Measurements from ENCODE around the gene CPLANE2. TPM values are rescaled to one million over a fixed set of nuclear protein-coding genes. Genes with fewer than 3 reads are reported as not detected.

The CPLANE2 gene
- total RNA-seq, 2 experiments from 2014 or later = 11.6 to 15.4 TPM

DNA sequence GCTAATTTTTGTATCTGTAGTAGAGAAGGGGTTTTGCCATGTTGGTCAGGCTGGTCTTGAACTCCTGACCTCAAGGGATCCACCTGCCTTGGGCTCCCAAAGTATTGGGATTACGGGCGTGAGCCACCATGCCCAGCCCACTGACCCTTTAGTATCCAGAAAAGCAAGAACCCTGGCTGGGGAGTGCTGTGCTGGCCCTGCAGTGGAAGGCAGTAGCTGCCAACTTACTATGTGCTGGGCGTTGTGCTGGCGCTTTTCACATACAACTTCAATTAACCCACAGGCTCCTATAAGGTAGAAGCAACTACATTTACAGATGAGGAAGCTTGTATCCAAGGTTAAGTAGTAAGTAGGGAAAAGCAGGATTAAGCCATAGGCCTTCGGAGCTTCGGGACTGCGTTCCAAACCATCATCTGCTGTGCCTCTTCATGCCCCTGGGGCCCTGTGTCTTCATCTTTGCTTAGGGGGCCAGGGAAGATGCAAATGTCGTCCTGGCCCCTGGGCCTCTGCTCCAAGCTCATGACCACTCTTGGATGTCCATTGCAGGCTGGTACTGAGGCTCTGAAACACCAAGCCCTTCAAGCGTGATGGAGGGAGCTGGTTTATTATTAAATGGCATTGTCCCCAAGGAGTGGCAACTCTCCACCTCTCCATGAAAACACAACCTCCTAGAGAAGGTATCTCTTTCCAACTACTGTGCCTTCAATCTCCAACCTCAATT lies 8.7 kb upstream of the CPLANE2 start:
- no peaks in the 10 kb centered on the region for H3K9me2 ChIP-seq (ENCODE audit: insufficient read depth, low read length)
- CTCF ChIA-PET (ENCODE audit: unreplicated experiment) = no interaction called here
- no peak for DNase-seq (ENCODE audit: low spot score)
- no TSS peak for BruUV-seq (replicated peaks)
- no peak overlapping the region for H3K27ac ChIP-seq (ENCODE audit: low read depth, low read length, poor library complexity, severe bottlenecking)
- TF ChIP-seq, protein P1, sequence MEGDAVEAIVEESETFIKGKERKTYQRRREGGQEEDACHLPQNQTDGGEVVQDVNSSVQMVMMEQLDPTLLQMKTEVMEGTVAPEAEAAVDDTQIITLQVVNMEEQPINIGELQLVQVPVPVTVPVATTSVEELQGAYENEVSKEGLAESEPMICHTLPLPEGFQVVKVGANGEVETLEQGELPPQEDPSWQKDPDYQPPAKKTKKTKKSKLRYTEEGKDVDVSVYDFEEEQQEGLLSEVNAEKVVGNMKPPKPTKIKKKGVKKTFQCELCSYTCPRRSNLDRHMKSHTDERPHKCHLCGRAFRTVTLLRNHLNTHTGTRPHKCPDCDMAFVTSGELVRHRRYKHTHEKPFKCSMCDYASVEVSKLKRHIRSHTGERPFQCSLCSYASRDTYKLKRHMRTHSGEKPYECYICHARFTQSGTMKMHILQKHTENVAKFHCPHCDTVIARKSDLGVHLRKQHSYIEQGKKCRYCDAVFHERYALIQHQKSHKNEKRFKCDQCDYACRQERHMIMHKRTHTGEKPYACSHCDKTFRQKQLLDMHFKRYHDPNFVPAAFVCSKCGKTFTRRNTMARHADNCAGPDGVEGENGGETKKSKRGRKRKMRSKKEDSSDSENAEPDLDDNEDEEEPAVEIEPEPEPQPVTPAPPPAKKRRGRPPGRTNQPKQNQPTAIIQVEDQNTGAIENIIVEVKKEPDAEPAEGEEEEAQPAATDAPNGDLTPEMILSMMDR (conservative IDR thresholded peaks at IDR 0.05; ENCODE audit: low read length) = no peak
- TF ChIP-seq EZH2phosphoT487 (IDR thresholded peaks at IDR 0.05; ENCODE audit: borderline replicate concordance, low read depth, low read length) = no peak
- POLR2A ChIA-PET = interaction anchor here (1.1 to 1.2 kb wide), 2 partner anchors 11 to 17 kb away, joined by 3 to 7 read pairs; no protein-coding TSS in a partner anchor
- H2AFZ ChIP-seq (ENCODE audit: low read length) = no peak overlapping the region
- H3K79me2 ChIP-seq (ENCODE audit: insufficient read depth, low read depth, low read length) = no peaks in the 10 kb centered on the region
- H3K36me3 ChIP-seq (ENCODE audit: insufficient read depth, low read length) = peaks cover 9% of the 10 kb centered on the region; the same call in 1 of the 2 replicates
- no peak overlapping the region for H3K4me2 ChIP-seq (ENCODE audit: low read length)
- H3K4me1 ChIP-seq (ENCODE audit: insufficient read depth, low read length, poor library complexity, severe bottlenecking) = peaks cover 20% of the 10 kb centered on the region
- intact Hi-C loops (cut with micrococcal nuclease; ENCODE audit: unreplicated experiment) = loop anchor here (2.0 kb wide), 2 partner anchors 39 to 167 kb away; no protein-coding TSS in a partner anchor
- no peaks in the 10 kb centered on the region for H4K20me1 ChIP-seq (ENCODE audit: insufficient read depth, low read length)
- no peak overlapping the region for H3K4me3 ChIP-seq (ENCODE audit: low read depth, low read length, poor library complexity, severe bottlenecking)
- H3K9me3 ChIP-seq (ENCODE audit: low read length) = no peaks in the 10 kb centered on the region

DNA sequence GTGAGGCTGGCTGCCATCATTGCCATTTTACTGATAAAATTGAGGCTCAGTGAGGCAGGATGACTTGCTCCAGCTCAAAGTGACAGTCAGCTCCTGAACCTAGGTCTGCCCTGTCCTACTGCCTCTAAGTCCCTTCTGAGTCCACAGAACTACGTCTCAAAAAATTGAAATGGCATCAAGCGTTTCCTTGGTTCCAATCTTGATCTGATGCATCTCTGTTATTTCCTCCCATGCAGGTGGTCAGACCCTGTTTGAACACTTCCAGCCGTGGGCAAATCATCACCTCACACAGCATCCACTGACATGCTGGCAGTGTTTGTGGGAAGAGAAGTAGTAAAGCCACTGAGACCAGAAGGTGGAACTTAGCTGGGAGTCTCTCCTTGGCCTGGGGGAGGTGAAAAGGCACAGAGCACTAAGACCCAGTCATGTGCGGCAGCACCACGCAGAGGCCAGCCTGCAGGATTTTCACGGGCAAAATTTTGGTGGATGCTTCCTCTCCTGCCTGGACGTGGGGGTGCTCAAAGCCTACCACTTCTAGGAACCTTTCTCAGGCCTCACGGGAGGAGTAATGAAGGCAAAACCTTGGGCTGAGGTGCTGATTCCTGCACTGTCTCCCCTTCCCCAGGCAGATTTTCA lies 7.8 kb upstream of the CPLANE2 start:
- TF ChIP-seq, protein P1 (conservative IDR thresholded peaks at IDR 0.05; ENCODE audit: low read length) = peak; percentile 12; the same call in 1 of the 2 replicates
- TF ChIP-seq EZH2phosphoT487 (IDR thresholded peaks at IDR 0.05; ENCODE audit: borderline replicate concordance, low read depth, low read length) = no peak
- BruUV-seq (replicated peaks) = no TSS peak

More for the DNA sequence above, 7.8 kb upstream of the CPLANE2 start:
- H3K4me1 ChIP-seq (ENCODE audit: insufficient read depth, low read length, poor library complexity, severe bottlenecking) = peaks cover 16% of the 10 kb centered on the region
- H3K36me3 ChIP-seq (ENCODE audit: insufficient read depth, low read length) = peaks cover 4% of the 10 kb centered on the region; the same call in 1 of the 2 replicates
- intact Hi-C loops (cut with micrococcal nuclease; ENCODE audit: unreplicated experiment) = loop anchor here (1.0 to 2.0 kb wide), 3 partner anchors 38 to 166 kb away; no protein-coding TSS in a partner anchor
- H3K4me3 ChIP-seq (ENCODE audit: low read depth, low read length, poor library complexity, severe bottlenecking) = no peak overlapping the region
- DNase-seq (ENCODE audit: low spot score) = no peak
- H3K9me2 ChIP-seq (ENCODE audit: insufficient read depth, low read length) = no peaks in the 10 kb centered on the region
- no peak overlapping the region for H3K4me2 ChIP-seq (ENCODE audit: low read length)
- H4K20me1 ChIP-seq (ENCODE audit: insufficient read depth, low read length) = no peaks in the 10 kb centered on the region
- ChIA-PET CTCF (ENCODE audit: unreplicated experiment) (no interaction called here), POLR2A (no interaction called here)
- no peak overlapping the region for H3K27ac ChIP-seq (ENCODE audit: low read depth, low read length, poor library complexity, severe bottlenecking)
- H3K79me2 ChIP-seq (ENCODE audit: insufficient read depth, low read depth, low read length) = no peaks in the 10 kb centered on the region
- H3K9me3 ChIP-seq (ENCODE audit: low read length) = no peaks in the 10 kb centered on the region
- no peak overlapping the region for H2AFZ ChIP-seq (ENCODE audit: low read length)

All from OCI-LY7 (cell line).